AG09309 (cell line): ENCODE measurements around the gene NSUN2.

ENCODE experiments used
- DNase-seq: peaks from one replicate; pipeline ENCODE4 v3.0.0-alpha.2; 2010; ENCODE audit warnings: low read depth
- H3K4me3 ChIP-seq: 2 replicates; pipeline ENCODE4 v1.5.1; 2011; ENCODE audit warnings: mild to moderate bottlenecking, low read depth, low read length, moderate library complexity; ENCODE audit not compliant: control insufficient read depth
- TF ChIP-seq, protein P1 (sequence below): IDR thresholded peaks from 2 replicates; pipeline ENCODE4 v1.5.1; 2011; ENCODE audit warnings: mild to moderate bottlenecking, low read depth, low read length, inconsistent platforms; ENCODE audit not compliant: insufficient read depth, control insufficient read depth; ENCODE audit errors: missing control alignments

Gene NSUN2

DNA sequence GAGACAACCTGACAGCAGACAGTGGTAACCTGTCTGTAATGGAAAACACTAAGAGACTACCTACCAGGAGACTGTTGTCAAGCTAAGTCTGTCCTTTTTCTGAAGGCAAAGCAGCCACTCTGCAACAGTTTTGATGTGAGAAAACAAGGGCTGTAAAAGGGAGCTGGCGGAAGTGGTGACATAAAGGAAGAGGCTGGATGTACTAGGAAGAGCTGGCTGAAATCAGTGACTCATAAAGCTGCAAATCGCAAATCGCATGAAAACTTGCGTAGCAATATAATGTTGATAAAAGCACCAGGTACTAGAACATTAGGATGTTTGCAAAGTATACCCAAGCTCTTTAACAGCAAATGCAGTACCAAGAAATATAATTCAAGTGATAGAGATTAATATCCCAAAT is 1.4 kb downstream of the NSUN2 start:
- TF ChIP-seq, protein P1, sequence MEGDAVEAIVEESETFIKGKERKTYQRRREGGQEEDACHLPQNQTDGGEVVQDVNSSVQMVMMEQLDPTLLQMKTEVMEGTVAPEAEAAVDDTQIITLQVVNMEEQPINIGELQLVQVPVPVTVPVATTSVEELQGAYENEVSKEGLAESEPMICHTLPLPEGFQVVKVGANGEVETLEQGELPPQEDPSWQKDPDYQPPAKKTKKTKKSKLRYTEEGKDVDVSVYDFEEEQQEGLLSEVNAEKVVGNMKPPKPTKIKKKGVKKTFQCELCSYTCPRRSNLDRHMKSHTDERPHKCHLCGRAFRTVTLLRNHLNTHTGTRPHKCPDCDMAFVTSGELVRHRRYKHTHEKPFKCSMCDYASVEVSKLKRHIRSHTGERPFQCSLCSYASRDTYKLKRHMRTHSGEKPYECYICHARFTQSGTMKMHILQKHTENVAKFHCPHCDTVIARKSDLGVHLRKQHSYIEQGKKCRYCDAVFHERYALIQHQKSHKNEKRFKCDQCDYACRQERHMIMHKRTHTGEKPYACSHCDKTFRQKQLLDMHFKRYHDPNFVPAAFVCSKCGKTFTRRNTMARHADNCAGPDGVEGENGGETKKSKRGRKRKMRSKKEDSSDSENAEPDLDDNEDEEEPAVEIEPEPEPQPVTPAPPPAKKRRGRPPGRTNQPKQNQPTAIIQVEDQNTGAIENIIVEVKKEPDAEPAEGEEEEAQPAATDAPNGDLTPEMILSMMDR, result no peak
- no peak overlapping the region for H3K4me3 ChIP-seq
- DNase-seq, result no peak

DNA sequence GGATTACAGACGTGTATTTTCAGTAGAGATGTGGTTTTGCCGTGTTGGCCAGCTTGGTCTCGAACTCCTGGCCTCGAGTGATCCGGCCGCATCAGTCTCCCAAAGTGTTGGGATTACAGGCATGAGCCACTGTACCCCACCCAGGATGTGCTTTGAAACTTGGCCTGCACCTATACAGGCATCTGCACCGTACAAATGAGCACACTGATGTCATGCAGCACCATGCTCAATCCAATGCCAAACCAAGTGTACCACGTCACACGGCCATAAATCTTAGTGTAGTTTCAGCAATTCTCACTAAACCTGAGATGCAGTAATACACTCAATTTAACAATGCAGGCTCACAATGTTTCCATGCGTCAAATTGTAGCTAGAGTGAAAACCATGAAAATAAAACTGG is 6.3 kb downstream of the NSUN2 start:
- TF ChIP-seq, protein P1, result no peak
- DNase-seq, result no peak

DNA sequence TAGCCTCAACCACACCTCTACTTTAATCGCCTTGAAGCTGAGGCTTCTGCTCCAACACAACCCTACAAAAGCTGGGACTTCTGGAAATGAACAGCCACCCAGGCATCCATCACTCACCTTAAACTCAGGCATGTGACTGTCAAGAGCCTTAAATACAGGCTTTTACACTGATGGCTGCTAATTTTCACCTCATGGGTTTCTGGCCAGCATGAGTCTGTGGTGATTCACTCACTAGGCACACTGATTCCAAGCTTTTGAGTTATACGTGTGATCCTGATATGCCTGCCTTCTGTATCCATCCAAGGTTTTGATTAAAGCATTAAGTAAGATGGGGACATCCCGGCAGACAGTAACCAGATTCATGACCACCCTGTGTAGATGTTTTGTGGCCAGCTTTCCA is 8.9 kb downstream of the NSUN2 start:
- TF ChIP-seq, protein P1, result no peak
- no peak overlapping the region for H3K4me3 ChIP-seq
- no peak for DNase-seq

More for the DNA sequence above, 6.3 kb downstream of the NSUN2 start:
- no peak overlapping the region for H3K4me3 ChIP-seq

DNA sequence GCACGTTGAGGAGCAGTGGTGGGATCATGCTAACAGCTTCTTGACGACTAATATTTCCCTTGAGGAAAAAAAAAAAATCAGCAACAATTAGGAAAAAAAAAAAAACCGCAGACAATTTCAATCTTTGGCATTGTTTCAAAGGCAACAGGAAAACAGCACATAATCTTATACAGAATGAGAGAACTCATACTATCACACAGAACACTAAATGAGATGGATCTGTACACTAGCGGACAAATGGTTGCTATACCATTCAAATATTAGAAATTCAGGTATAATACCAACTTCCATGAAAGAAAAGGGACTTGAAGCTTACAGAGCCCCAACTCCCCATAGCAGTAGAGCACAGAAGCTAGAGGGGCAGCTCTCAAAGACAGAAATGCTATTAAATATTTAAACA is 9.6 kb downstream of the NSUN2 start:
- no peak overlapping the region for H3K4me3 ChIP-seq
- no peak for DNase-seq
- TF ChIP-seq, protein P1, result no peak

DNA sequence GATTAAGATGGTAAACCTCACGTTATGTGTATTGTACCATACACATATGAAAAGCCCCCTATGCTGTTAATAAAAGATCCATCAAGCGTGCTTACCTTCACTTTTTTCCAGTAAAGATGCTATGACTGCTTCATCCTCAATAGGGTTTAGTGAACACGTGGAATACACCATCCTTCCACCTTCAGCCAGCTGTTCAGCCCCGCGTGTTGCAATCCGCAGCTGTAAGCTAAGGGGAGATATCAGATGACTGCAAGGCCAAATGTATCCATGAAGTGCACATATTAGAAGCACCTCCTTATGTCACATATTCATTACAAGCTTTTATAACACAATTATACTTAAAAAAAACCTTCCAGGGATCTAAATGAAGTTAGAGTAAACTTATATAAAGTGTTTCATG is 16.2 kb downstream of the NSUN2 start:
- H3K4me3 ChIP-seq, result no peak overlapping the region
- TF ChIP-seq, protein P1, result no peak
- no peak for DNase-seq

DNA sequence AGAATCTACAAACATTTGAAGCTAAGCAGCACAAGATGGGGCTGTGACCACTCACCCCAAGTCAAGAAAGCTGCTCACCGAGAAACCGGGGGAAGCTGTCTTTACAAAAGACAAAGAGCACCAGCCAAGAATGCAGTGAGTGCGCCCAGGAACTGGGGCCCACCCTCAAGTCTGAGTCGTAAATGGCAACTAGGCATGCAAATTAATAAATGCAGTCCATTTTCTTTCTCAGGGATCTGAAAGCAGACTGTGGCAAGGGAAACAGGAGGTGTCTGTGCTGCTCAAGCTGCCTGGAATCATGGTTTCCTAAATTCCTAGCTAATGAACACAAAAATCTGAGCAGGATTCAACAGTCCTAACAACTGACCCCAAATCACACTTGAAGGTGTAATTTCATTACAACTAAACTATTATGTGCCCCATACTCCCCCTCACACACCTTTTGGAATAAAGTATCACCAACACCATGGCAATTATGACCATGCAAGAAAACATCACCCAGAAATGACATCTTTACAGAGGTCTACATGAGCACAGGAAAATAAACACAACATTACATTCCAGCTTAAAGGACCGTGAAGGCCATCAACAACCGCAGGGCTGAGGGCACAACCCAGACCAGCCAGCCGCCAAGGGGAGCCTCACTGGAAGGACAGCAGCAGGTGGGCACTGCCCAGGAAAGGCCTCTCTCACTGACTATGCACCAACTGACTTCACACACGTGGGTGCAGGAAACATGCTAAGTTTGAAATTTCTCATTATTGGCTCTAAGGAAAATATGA is 17.6 kb downstream of the NSUN2 start:
- no peak for DNase-seq
- TF ChIP-seq, protein P1, result no peak
- no peak overlapping the region for H3K4me3 ChIP-seq
